ENCODE data around the gene OR5V1. TPM values are rescaled to one million over a fixed set of nuclear protein-coding genes. Genes with fewer than 3 reads are reported as not detected.

The OR5V1 gene
- total RNA-seq = not detected

DNA sequence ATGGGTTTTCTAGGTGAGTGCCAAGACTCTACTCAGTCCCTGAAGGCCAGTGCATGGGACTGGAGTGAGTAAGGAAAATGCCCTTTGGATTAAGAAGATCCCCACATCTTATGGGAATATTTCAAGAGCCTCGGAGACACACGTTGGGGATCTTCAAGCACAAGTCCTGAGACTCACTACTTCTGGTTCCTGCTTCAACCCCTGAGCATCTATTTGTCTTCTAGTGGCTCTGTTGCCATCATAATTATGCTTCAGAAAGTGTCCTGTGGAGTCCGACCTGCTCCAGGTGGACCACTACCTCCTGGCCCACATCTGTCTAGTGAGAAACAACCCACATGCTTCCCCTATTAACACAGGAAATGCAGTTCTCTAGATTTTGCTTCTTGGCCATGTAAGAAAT is at the start of gene OR5V1:
TSS of gene OR5V1 (minus strand) at position 101 of the 400 bp plus-strand sequence. CDS start 12,670 bp downstream, outside the sequence.
- no peak within 1 kb of the TSS for H3K27ac ChIP-seq
- H3K4me3 ChIP-seq = no peak within 1 kb of the TSS
- H3K27me3 ChIP-seq = no peaks in the 10 kb centered on the region
- H3K4me1 ChIP-seq = no peaks in the 10 kb centered on the region
- DNase-seq (ENCODE audit: low spot score in 2 of 2) = no peak
- intact Hi-C loops (cut with DNase I; ENCODE audit: low total_unique reads) = no loop called here
- peaks cover 0 to 3% of the 10 kb centered on the region in 2 donors for H3K9me3 ChIP-seq
- H3K36me3 ChIP-seq = no peaks in the 10 kb centered on the region
- TF ChIP-seq POLR2A (IDR thresholded peaks at IDR 0.05) (no peak), POLR2AphosphoS5 (IDR thresholded peaks at IDR 0.05) (no peak)
- TF ChIP-seq, protein P1, sequence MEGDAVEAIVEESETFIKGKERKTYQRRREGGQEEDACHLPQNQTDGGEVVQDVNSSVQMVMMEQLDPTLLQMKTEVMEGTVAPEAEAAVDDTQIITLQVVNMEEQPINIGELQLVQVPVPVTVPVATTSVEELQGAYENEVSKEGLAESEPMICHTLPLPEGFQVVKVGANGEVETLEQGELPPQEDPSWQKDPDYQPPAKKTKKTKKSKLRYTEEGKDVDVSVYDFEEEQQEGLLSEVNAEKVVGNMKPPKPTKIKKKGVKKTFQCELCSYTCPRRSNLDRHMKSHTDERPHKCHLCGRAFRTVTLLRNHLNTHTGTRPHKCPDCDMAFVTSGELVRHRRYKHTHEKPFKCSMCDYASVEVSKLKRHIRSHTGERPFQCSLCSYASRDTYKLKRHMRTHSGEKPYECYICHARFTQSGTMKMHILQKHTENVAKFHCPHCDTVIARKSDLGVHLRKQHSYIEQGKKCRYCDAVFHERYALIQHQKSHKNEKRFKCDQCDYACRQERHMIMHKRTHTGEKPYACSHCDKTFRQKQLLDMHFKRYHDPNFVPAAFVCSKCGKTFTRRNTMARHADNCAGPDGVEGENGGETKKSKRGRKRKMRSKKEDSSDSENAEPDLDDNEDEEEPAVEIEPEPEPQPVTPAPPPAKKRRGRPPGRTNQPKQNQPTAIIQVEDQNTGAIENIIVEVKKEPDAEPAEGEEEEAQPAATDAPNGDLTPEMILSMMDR (IDR thresholded peaks at IDR 0.05) = no peak

DNA sequence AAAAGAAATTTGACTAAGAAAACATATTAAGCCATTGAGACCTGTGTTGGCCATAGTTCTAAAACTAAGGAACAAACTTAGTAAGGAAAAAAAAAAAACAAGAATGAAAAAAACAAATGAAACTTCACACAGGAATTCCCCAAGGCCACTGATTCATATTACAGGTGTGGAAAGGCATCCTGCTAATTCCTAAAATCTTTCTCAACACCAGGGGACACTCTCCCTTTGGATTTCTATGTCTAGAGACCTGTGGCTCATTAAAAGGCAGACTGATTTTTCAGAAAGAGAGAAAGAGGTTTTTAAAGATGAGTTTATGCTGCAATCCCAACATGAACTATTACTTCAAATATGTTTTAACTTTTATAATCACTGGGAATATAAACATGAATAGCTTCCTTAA is 45.9 kb upstream of the OR5V1 start, which contains the start of gene OR12D1:
TSS of gene OR12D1 (plus strand) at position 341 of the 400 bp plus-strand sequence.
- Histone ChIP-seq H3K4me3 (no peak within 1 kb of the TSS), H3K9me3 (peaks cover 0 to 8% of the 10 kb centered on the region in 2 donors), H3K36me3 (no peaks in the 10 kb centered on the region), H3K4me1 (no peaks in the 10 kb centered on the region), H3K27me3 (no peaks in the 10 kb centered on the region), H3K27ac (no peak within 1 kb of the TSS)
- no peak for DNase-seq (ENCODE audit: low spot score in 2 of 2)
- intact Hi-C loops (cut with DNase I; ENCODE audit: low total_unique reads) = no loop called here
- TF ChIP-seq POLR2A (IDR thresholded peaks at IDR 0.05) = no peak
- TF ChIP-seq, protein P1 (IDR thresholded peaks at IDR 0.05) = no peak
- no peak for TF ChIP-seq POLR2AphosphoS5 (IDR thresholded peaks at IDR 0.05)

DNA sequence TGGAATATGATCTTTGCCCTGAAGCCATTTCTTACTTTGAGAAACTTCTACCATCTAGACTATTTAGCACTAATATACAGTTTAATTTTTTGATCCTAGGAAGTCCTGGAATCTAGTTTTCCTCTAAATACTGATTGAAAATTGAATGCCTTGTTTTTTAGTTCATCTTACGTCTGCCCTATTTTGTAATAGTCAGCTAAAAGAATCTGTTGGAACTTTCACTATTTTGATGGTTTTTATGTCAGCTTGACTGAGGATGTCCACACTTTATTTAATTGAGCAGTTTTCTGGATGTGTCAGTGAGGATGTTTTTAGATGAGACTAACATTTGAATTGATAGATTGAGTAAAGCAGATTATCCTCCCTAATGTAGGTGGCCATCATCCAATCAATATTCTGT is 35.1 kb upstream of the OR5V1 start:
- Histone ChIP-seq H3K9me3 (no peaks in the 10 kb centered on the region), H3K4me3 (no peak overlapping the region), H3K36me3 (no peaks in the 10 kb centered on the region), H3K4me1 (no peaks in the 10 kb centered on the region), H3K27ac (no peak overlapping the region), H3K27me3 (no peaks in the 10 kb centered on the region)
- intact Hi-C loops (cut with DNase I; ENCODE audit: low total_unique reads) = no loop called here
- no peak for DNase-seq (ENCODE audit: low spot score in 2 of 2)
- TF ChIP-seq, protein P1 (IDR thresholded peaks at IDR 0.05) = no peak
- TF ChIP-seq POLR2A (IDR thresholded peaks at IDR 0.05) = no peak
- TF ChIP-seq POLR2AphosphoS5 (IDR thresholded peaks at IDR 0.05) = no peak

DNA sequence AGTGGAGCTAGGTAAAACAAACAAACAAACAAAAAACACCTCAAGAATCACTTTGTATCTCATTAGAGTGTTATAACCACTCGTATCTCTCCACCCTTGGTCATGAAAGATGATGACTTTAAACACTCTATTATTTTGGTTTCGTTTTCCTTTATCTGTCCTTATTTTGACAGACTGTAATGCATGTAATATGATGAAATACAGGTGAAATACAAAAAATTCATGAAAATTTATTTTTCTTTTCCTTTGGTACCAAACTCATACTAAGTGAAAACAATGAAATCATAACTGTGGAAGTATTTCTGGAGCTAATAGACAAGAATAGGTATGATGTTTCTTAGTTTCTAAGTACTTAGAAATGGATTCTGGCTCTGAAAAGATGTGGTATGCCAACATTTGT is 30.9 kb upstream of the OR5V1 start:
- Histone ChIP-seq H3K4me3 (no peak overlapping the region), H3K36me3 (no peaks in the 10 kb centered on the region), H3K4me1 (no peaks in the 10 kb centered on the region), H3K27me3 (no peaks in the 10 kb centered on the region), H3K9me3 (no peaks in the 10 kb centered on the region), H3K27ac (no peak overlapping the region)
- intact Hi-C loops (cut with DNase I; ENCODE audit: low total_unique reads) = no loop called here
- DNase-seq (ENCODE audit: low spot score in 2 of 2) = no peak
- TF ChIP-seq POLR2A (IDR thresholded peaks at IDR 0.05) = no peak
- no peak for TF ChIP-seq POLR2AphosphoS5 (IDR thresholded peaks at IDR 0.05)
- TF ChIP-seq, protein P1 (IDR thresholded peaks at IDR 0.05) = no peak

DNA sequence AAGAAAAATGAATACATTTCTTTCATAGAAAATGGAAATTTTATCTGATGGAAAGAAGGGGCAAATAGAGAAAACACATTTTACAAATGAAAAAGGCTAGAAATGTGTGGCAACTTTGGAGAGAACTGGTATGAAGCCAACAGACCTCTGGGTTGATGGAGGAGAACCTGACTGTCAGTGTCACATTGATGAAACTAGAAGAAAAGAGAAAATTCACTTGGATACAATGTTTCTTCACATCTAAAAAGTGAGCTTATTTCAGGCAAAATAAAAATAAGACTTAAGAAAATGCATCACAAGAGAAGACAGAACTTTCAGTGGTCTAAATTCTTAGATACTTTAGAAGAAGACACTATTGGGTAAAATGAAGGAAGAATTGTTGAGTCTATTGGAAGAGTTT is 26.7 kb upstream of the OR5V1 start, which contains the start of gene OR12D2:
TSS of gene OR12D2 (plus strand) at position 301 of the 400 bp plus-strand sequence. CDS start 1,069 bp downstream, outside the sequence.
- Histone ChIP-seq H3K4me1 (no peaks in the 10 kb centered on the region), H3K27ac (no peak within 1 kb of the TSS), H3K27me3 (no peaks in the 10 kb centered on the region), H3K4me3 (no peak within 1 kb of the TSS), H3K9me3 (no peaks in the 10 kb centered on the region), H3K36me3 (no peaks in the 10 kb centered on the region)
- intact Hi-C loops (cut with DNase I; ENCODE audit: low total_unique reads) = no loop called here
- DNase-seq (ENCODE audit: low spot score in 2 of 2) = no peak
- TF ChIP-seq POLR2A (IDR thresholded peaks at IDR 0.05) = no peak
- TF ChIP-seq POLR2AphosphoS5 (IDR thresholded peaks at IDR 0.05) = no peak
- TF ChIP-seq, protein P1 (IDR thresholded peaks at IDR 0.05) = no peak
